DOHH2 (cell line): ENCODE measurements around the gene ZFPL1.

Source experiments
- H3F3A ChIP-seq: fragments of 200-600 bp; sonication (generic), shearing (Covaris generic); 2 replicates; pipeline ENCODE4 v1.6.0; 2016; ENCODE audit warnings: antibody characterized with exemption, mild to moderate bottlenecking; ENCODE audit not compliant: control insufficient read depth, insufficient read depth
- H3K27ac ChIP-seq: fragments of 200-600 bp; sonication (generic); 2 replicates; pipeline ENCODE4 v1.5.1; 2014; ENCODE audit warnings: low read depth, mild to moderate bottlenecking, low read length, moderate library complexity
- H3K27me3 ChIP-seq: fragments of 200-600 bp; sonication (generic); 2 replicates; pipeline ENCODE4 v1.6.1; 2014; ENCODE audit warnings: mild to moderate bottlenecking, low read length, mixed read lengths; ENCODE audit not compliant: control insufficient read depth
- H3K36me3 ChIP-seq: fragments of 200-600 bp; sonication (generic); 2 replicates; pipeline ENCODE4 v1.6.1; 2014; ENCODE audit warnings: mild to moderate bottlenecking, low read length, moderate library complexity, mixed read lengths; ENCODE audit not compliant: control insufficient read depth
- H3K4me1 ChIP-seq: fragments of 200-600 bp; sonication (generic); 2 replicates; pipeline ENCODE4 v1.6.1; 2014; ENCODE audit warnings: mild to moderate bottlenecking, low read length, mixed read lengths; ENCODE audit not compliant: control insufficient read depth
- H3K4me2 ChIP-seq: fragments of 200-600 bp; sonication (generic); 2 replicates; pipeline ENCODE4 v1.6.0; 2014; ENCODE audit warnings: mild to moderate bottlenecking, low read length, moderate library complexity
- H3K4me3 ChIP-seq: fragments of 200-600 bp; sonication (generic); 2 replicates; pipeline ENCODE4 v1.5.1; 2014; ENCODE audit warnings: mild to moderate bottlenecking, low read length, mixed read lengths
- H3K79me2 ChIP-seq: fragments of 200-600 bp; sonication (generic); 2 replicates; pipeline ENCODE4 v1.6.1; 2014; ENCODE audit warnings: mild to moderate bottlenecking, low read length, mixed read lengths; ENCODE audit not compliant: control insufficient read depth
- H3K9me2 ChIP-seq: fragments of 200-600 bp; sonication (generic); replicated peaks from 2 replicates; pipeline ENCODE4 v1.6.1; 2014; ENCODE audit warnings: mild to moderate bottlenecking, low read length, mixed read lengths; ENCODE audit not compliant: control insufficient read depth
- H3K9me3 ChIP-seq: fragments of 200-600 bp; sonication (generic); 2 replicates; pipeline ENCODE4 v1.6.1; 2014; ENCODE audit warnings: antibody characterized with exemption, low read length, mixed read lengths; ENCODE audit not compliant: control insufficient read depth, insufficient read depth
- H4K20me1 ChIP-seq: fragments of 200-600 bp; sonication (generic); 2 replicates; pipeline ENCODE4 v1.6.0; 2014; ENCODE audit warnings: low read depth, mild to moderate bottlenecking, antibody characterized with exemption, low read length, moderate library complexity; ENCODE audit not compliant: control insufficient read depth, insufficient read depth
- CTCF ChIP-seq: fragments of 200-600 bp; sonication (generic); IDR thresholded peaks from one replicate; pipeline ENCODE4 v1.5.1; 2014; ENCODE audit warnings: antibody characterized with exemption, mild to moderate bottlenecking, low read depth, low read length; ENCODE audit not compliant: poor library complexity, severe bottlenecking
- EZH2phosphoT487 ChIP-seq: fragments of 200-600 bp; sonication (generic); IDR thresholded peaks from 2 replicates; pipeline ENCODE4 v1.6.1; 2017; ENCODE audit warnings: borderline replicate concordance, mild to moderate bottlenecking, antibody characterized with exemption, low read length, moderate library complexity, mixed read lengths

Gene ZFPL1

GRCh38 chr11:65036931-65037330, 47.1 kb upstream of the ZFPL1 start:
- H3K9me3 ChIP-seq: no peaks in the 10 kb centered on the region
- H3K4me3 ChIP-seq: no peak overlapping the region
- no peaks in the 10 kb centered on the region for H3K27me3 ChIP-seq
- no peak overlapping the region for H3K4me2 ChIP-seq
- H3F3A ChIP-seq: peaks cover 2% of the 10 kb centered on the region; the same call in 1 of the 2 replicates
- H3K9me2 ChIP-seq: no peaks in the 10 kb centered on the region
- no peak overlapping the region for H3K27ac ChIP-seq
- H3K4me1 ChIP-seq: peaks cover 24% of the 10 kb centered on the region
- no peaks in the 10 kb centered on the region for H4K20me1 ChIP-seq
- TF ChIP-seq CTCF (no peak), EZH2phosphoT487 (no peak)
- H3K36me3 ChIP-seq: peaks cover 20% of the 10 kb centered on the region; the same call in 1 of the 2 replicates
- peaks cover 7% of the 10 kb centered on the region for H3K79me2 ChIP-seq

GRCh38 chr11:65040520-65040846, 43.5 kb upstream of the ZFPL1 start:
- peaks cover 34% of the 10 kb centered on the region for H3K79me2 ChIP-seq
- no peaks in the 10 kb centered on the region for H3K9me2 ChIP-seq
- peaks cover 36% of the 10 kb centered on the region for H3K36me3 ChIP-seq
- H3K4me3 ChIP-seq: peak overlapping the region; percentile 81
- TF ChIP-seq EZH2phosphoT487: no peak
- TF ChIP-seq CTCF: no peak
- H3K27ac ChIP-seq: peak overlapping the region; percentile 79
- H3K27me3 ChIP-seq: no peaks in the 10 kb centered on the region
- H3K4me1 ChIP-seq: peaks cover 35% of the 10 kb centered on the region
- H4K20me1 ChIP-seq: no peaks in the 10 kb centered on the region
- H3F3A ChIP-seq: peaks cover 2% of the 10 kb centered on the region; the same call in 1 of the 2 replicates
- peak overlapping the region; percentile 61 for H3K4me2 ChIP-seq
- H3K9me3 ChIP-seq: no peaks in the 10 kb centered on the region

GRCh38 chr11:65040847-65041622, 43.0 kb upstream of the ZFPL1 start, which contains the start of gene SAC3D1:
Gene SAC3D1, plus strand, starts transcription at chr11:65041210. Its CDS starts 83 bp downstream, at chr11:65041293.
- Histone ChIP-seq H3K4me2 (peak within 1 kb of the TSS; percentile 61), H3K9me2 (no peaks in the 10 kb centered on the region), H3K9me3 (no peaks in the 10 kb centered on the region), H4K20me1 (no peaks in the 10 kb centered on the region), H3K4me3 (peak within 1 kb of the TSS; percentile 81), H3K4me1 (peaks cover 35% of the 10 kb centered on the region), H3K36me3 (peaks cover 39% of the 10 kb centered on the region), H3K79me2 (peaks cover 34% of the 10 kb centered on the region), H3K27me3 (no peaks in the 10 kb centered on the region), H3F3A (peaks cover 2% of the 10 kb centered on the region; the same call in 1 of the 2 replicates), H3K27ac (peak within 1 kb of the TSS; percentile 79)
- no peak for TF ChIP-seq CTCF
- TF ChIP-seq EZH2phosphoT487: no peak
